HepG2 (cell line): ENCODE results near the gene GSDMA. TPM values are rescaled to one million over a fixed set of nuclear protein-coding genes. Genes with fewer than 3 reads are reported as not detected.

Experiments used
- ESRRA ChIP-seq: sonication (generic); formaldehyde crosslinking; IDR thresholded peaks from 2 replicates; pipeline ENCODE4 v1.5.1; 2020; ENCODE audit warnings: mild to moderate bottlenecking, low read depth, missing genetic modification reagents
- FOXP1 ChIP-seq, 2 experiments: fragments of 450-650 bp in 1 of 2; IDR thresholded peaks; 2 replicates each; pipeline ENCODE4 v1.6.1; 2017 to 2018; ENCODE audit warnings: antibody characterized with exemption in 1 of 2
- NR2F1 ChIP-seq, 2 experiments: fragments of 450-650 bp in 1 of 2; formaldehyde crosslinking in 1 of 2; IDR thresholded peaks; 2 replicates each; pipeline versions ENCODE4 v1.5.0 to v1.6.1; 2016 to 2020; ENCODE audit warnings: mild to moderate bottlenecking in 1 of 2, missing compliant biosample characterization in 1 of 2, missing genetic modification reagents in 1 of 2, moderate library complexity in 1 of 2
- NR2F6 ChIP-seq, 2 experiments: IDR thresholded peaks; 2 replicates each; pipeline ENCODE4 v1.6.1; 2016; ENCODE audit warnings: antibody characterized with exemption in 1 of 2, mild to moderate bottlenecking in 1 of 2
- REPIN1 ChIP-seq: sonication (generic); formaldehyde crosslinking; IDR thresholded peaks from 2 replicates; pipeline ENCODE4 v1.8.0; 2022; ENCODE audit warnings: missing genetic modification reagents, low read depth, mild to moderate bottlenecking, borderline replicate concordance
- RFX1 ChIP-seq: fragments of 450-650 bp; IDR thresholded peaks from 2 replicates; pipeline ENCODE4 v1.6.1; 2017
- U2AF1 ChIP-seq: fragments of 200-400 bp; formaldehyde crosslinking; optimal IDR thresholded peaks from 2 replicates; pipeline ENCODE3; 2017; ENCODE audit warnings: mild to moderate bottlenecking, low read depth, low read length
- ZNF143 ChIP-seq: sonication (generic); formaldehyde crosslinking; IDR thresholded peaks from 2 replicates; pipeline ENCODE4 v1.4.0; 2020; ENCODE audit warnings: missing genetic modification reagents
- ZNF33B ChIP-seq: sonication (generic); formaldehyde crosslinking; IDR thresholded peaks from 2 replicates; pipeline ENCODE4 v1.5.1; 2020; ENCODE audit warnings: mild to moderate bottlenecking, missing genetic modification reagents
- ZNF460 ChIP-seq: sonication (generic); formaldehyde crosslinking; IDR thresholded peaks from 2 replicates; pipeline ENCODE4 v1.5.1; 2020; ENCODE audit warnings: missing genetic modification reagents, mild to moderate bottlenecking, borderline replicate concordance
- ZSCAN22 ChIP-seq: sonication (generic); formaldehyde crosslinking; IDR thresholded peaks from 2 replicates; pipeline ENCODE4 v1.4.0; 2020; ENCODE audit warnings: mild to moderate bottlenecking, missing genetic modification reagents
- polyA plus RNA-seq, 8 experiments: library from polyadenylated mRNA; depleted of rRNA in 3 of 8; stranded (reverse) in 7 of 8; unstranded in 1 of 8; fragments of >200 nt; fragmentation: Illumina TruSeq in 4 of 8; extraction: Trizol in 4 of 8; gene quantifications; 2 replicates each; pipeline versions ENCODE4 v1.2.1 to v1.2.3, GENCODE V29; 2011 to 2016; ENCODE audit warnings: low read depth in 4 of 8, missing spikeins in 1 of 8, mixed read lengths in 1 of 8; ENCODE audit not compliant: insufficient read depth in 1 of 8
- total RNA-seq, 5 experiments: library from RNA; depleted of rRNA; stranded (reverse); fragments of >200 nt; fragmentation: Illumina TruSeq; extraction: Trizol; gene quantifications; 2 replicates each; pipeline ENCODE4 v1.2.3, GENCODE V29; 2016; ENCODE audit warnings: low read depth in 1 of 5
- TF ChIP-seq, protein P1 (sequence below), 2 experiments: IDR thresholded peaks; 2 replicates each; pipeline ENCODE4 v1.6.1; 2011 to 2012; ENCODE audit warnings: low read length in 2 of 2, borderline replicate concordance in 1 of 2, low read depth in 1 of 2, mild to moderate bottlenecking in 1 of 2, moderate library complexity in 1 of 2
- TF ChIP-seq, protein P2 (sequence below): sonication (generic); formaldehyde crosslinking; IDR thresholded peaks from 2 replicates; pipeline ENCODE4 v1.4.0; 2020; ENCODE audit warnings: missing genetic modification reagents, low read depth, mild to moderate bottlenecking, borderline replicate concordance
- TF ChIP-seq, protein P3 (sequence below): IDR thresholded peaks from 2 replicates; pipeline ENCODE4 v1.6.1; 2012; ENCODE audit warnings: low read length, improper control_type of control experiment
- TF ChIP-seq, protein P4 (sequence below): IDR thresholded peaks from 2 replicates; pipeline ENCODE4 v1.6.1; 2016; ENCODE audit warnings: low read depth, missing genetic modification reagents, missing compliant biosample characterization

GSDMA gene
- total and polyA plus RNA-seq, 2 of the 13 experiments (the other 11 are each of a cell fraction or from before 2014, with no cell fraction given) = not detected

DNA sequence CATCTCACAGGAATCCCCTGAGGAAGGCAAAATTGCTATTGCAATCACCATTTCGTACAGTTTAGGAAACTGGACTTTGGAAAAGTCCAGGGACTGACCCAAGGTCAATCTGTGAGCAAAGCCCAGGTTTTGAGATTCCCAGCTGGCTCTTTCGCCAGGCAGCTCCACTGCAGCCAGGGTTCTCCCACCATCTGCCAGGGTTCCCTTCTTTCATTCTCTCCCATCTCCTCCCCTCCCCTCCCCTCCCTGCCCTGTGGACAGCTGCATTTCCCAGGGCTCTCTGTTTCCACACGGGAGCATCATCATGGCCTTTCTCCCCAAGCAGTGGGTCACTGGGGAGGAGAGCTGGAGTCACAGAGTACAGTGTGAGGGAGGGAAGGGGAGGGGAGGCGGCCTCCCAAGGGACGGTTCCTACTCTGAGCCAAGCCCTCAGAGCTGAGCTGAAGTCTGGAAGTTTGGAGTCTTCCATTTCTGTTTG is 11.9 kb upstream of the GSDMA start (continued):
- TF ChIP-seq, protein P1, sequence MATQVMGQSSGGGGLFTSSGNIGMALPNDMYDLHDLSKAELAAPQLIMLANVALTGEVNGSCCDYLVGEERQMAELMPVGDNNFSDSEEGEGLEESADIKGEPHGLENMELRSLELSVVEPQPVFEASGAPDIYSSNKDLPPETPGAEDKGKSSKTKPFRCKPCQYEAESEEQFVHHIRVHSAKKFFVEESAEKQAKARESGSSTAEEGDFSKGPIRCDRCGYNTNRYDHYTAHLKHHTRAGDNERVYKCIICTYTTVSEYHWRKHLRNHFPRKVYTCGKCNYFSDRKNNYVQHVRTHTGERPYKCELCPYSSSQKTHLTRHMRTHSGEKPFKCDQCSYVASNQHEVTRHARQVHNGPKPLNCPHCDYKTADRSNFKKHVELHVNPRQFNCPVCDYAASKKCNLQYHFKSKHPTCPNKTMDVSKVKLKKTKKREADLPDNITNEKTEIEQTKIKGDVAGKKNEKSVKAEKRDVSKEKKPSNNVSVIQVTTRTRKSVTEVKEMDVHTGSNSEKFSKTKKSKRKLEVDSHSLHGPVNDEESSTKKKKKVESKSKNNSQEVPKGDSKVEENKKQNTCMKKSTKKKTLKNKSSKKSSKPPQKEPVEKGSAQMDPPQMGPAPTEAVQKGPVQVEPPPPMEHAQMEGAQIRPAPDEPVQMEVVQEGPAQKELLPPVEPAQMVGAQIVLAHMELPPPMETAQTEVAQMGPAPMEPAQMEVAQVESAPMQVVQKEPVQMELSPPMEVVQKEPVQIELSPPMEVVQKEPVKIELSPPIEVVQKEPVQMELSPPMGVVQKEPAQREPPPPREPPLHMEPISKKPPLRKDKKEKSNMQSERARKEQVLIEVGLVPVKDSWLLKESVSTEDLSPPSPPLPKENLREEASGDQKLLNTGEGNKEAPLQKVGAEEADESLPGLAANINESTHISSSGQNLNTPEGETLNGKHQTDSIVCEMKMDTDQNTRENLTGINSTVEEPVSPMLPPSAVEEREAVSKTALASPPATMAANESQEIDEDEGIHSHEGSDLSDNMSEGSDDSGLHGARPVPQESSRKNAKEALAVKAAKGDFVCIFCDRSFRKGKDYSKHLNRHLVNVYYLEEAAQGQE (IDR thresholded peaks at IDR 0.05; ENCODE audit: borderline replicate concordance in 1 of 2, low read depth in 1 of 2, low read length in 2 of 2) = no peak
- TF ChIP-seq ZNF33B (CRISPR knock-in tag) = no peak
- TF ChIP-seq ZNF460 = no peak
- no peak for TF ChIP-seq ZSCAN22 (CRISPR knock-in tag)
- TF ChIP-seq RFX1 = no peak
- TF ChIP-seq ESRRA (CRISPR knock-in tag) = 0 out of 2 replicates have a peak, but pooled peaks have one; percentile 67
- TF ChIP-seq, protein P2, sequence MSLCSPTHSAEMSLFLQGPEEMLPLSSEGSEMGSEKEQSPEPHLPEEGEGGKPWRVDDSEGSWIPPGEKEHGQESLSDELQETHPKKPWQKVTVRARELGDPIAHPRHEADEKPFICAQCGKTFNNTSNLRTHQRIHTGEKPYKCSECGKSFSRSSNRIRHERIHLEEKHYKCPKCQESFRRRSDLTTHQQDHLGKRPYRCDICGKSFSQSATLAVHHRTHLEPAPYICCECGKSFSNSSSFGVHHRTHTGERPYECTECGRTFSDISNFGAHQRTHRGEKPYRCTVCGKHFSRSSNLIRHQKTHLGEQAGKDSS (CRISPR knock-in tag) = no peak
- TF ChIP-seq, protein P3, sequence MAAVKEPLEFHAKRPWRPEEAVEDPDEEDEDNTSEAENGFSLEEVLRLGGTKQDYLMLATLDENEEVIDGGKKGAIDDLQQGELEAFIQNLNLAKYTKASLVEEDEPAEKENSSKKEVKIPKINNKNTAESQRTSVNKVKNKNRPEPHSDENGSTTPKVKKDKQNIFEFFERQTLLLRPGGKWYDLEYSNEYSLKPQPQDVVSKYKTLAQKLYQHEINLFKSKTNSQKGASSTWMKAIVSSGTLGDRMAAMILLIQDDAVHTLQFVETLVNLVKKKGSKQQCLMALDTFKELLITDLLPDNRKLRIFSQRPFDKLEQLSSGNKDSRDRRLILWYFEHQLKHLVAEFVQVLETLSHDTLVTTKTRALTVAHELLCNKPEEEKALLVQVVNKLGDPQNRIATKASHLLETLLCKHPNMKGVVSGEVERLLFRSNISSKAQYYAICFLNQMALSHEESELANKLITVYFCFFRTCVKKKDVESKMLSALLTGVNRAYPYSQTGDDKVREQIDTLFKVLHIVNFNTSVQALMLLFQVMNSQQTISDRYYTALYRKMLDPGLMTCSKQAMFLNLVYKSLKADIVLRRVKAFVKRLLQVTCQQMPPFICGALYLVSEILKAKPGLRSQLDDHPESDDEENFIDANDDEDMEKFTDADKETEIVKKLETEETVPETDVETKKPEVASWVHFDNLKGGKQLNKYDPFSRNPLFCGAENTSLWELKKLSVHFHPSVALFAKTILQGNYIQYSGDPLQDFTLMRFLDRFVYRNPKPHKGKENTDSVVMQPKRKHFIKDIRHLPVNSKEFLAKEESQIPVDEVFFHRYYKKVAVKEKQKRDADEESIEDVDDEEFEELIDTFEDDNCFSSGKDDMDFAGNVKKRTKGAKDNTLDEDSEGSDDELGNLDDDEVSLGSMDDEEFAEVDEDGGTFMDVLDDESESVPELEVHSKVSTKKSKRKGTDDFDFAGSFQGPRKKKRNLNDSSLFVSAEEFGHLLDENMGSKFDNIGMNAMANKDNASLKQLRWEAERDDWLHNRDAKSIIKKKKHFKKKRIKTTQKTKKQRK = no peak
- TF ChIP-seq U2AF1 = no peak
- TF ChIP-seq ZNF143 (CRISPR knock-in tag) = no peak
- TF ChIP-seq FOXP1 (IDR thresholded peaks at IDR 0.05) = no peak
- 0 out of 2 replicates have a peak, but pooled peaks have one; percentile 3 for TF ChIP-seq FOXP1 (CRISPR knock-in tag; IDR thresholded peaks at IDR 0.05)
- TF ChIP-seq NR2F1 (CRISPR knock-in tag; IDR thresholded peaks at IDR 0.05) = peak; percentile 15 to 38; a peak in 2 of 4 replicates
- 0 out of 2 replicates have a peak, but pooled peaks have one; percentile 18 for TF ChIP-seq REPIN1 (CRISPR knock-in tag)
- peak; percentile 35; the same call in 1 of the 2 replicates for TF ChIP-seq NR2F6 (IDR thresholded peaks at IDR 0.05)
- TF ChIP-seq NR2F6 (CRISPR knock-in tag; IDR thresholded peaks at IDR 0.05) = 0 out of 2 replicates have a peak, but pooled peaks have one; percentile 22
- TF ChIP-seq, protein P4, sequence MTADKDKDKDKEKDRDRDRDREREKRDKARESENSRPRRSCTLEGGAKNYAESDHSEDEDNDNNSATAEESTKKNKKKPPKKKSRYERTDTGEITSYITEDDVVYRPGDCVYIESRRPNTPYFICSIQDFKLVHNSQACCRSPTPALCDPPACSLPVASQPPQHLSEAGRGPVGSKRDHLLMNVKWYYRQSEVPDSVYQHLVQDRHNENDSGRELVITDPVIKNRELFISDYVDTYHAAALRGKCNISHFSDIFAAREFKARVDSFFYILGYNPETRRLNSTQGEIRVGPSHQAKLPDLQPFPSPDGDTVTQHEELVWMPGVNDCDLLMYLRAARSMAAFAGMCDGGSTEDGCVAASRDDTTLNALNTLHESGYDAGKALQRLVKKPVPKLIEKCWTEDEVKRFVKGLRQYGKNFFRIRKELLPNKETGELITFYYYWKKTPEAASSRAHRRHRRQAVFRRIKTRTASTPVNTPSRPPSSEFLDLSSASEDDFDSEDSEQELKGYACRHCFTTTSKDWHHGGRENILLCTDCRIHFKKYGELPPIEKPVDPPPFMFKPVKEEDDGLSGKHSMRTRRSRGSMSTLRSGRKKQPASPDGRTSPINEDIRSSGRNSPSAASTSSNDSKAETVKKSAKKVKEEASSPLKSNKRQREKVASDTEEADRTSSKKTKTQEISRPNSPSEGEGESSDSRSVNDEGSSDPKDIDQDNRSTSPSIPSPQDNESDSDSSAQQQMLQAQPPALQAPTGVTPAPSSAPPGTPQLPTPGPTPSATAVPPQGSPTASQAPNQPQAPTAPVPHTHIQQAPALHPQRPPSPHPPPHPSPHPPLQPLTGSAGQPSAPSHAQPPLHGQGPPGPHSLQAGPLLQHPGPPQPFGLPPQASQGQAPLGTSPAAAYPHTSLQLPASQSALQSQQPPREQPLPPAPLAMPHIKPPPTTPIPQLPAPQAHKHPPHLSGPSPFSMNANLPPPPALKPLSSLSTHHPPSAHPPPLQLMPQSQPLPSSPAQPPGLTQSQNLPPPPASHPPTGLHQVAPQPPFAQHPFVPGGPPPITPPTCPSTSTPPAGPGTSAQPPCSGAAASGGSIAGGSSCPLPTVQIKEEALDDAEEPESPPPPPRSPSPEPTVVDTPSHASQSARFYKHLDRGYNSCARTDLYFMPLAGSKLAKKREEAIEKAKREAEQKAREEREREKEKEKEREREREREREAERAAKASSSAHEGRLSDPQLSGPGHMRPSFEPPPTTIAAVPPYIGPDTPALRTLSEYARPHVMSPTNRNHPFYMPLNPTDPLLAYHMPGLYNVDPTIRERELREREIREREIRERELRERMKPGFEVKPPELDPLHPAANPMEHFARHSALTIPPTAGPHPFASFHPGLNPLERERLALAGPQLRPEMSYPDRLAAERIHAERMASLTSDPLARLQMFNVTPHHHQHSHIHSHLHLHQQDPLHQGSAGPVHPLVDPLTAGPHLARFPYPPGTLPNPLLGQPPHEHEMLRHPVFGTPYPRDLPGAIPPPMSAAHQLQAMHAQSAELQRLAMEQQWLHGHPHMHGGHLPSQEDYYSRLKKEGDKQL (CRISPR knock-in tag) = no peak
